ENCODE data around the gene SPTB.

DNA sequence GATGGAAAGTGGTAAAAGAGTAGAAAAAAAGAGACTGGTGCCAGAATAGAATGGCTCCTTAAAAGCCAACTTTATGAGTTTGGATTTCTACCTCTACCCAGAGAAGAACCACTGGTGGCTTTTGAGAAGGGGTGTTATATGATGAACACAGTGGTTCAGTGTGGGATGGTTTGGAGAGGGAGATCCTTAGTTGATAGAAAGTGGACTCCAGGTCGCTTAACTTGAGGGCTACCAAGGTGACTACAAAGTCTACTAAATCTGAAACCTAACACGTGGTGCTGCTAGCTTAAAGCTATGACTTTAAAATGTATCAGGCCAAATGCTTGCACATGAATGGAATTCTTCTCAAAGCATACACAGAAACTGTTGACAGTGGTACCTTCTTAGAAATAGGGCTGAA, 8.4 kb downstream of the SPTB start:
- TF ChIP-seq, protein P1, sequence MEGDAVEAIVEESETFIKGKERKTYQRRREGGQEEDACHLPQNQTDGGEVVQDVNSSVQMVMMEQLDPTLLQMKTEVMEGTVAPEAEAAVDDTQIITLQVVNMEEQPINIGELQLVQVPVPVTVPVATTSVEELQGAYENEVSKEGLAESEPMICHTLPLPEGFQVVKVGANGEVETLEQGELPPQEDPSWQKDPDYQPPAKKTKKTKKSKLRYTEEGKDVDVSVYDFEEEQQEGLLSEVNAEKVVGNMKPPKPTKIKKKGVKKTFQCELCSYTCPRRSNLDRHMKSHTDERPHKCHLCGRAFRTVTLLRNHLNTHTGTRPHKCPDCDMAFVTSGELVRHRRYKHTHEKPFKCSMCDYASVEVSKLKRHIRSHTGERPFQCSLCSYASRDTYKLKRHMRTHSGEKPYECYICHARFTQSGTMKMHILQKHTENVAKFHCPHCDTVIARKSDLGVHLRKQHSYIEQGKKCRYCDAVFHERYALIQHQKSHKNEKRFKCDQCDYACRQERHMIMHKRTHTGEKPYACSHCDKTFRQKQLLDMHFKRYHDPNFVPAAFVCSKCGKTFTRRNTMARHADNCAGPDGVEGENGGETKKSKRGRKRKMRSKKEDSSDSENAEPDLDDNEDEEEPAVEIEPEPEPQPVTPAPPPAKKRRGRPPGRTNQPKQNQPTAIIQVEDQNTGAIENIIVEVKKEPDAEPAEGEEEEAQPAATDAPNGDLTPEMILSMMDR (IDR thresholded peaks at IDR 0.05), result no peak
- no peak for TF ChIP-seq POLR2A (IDR thresholded peaks at IDR 0.05)
- no peak for TF ChIP-seq POLR2AphosphoS5 (IDR thresholded peaks at IDR 0.05; ENCODE audit: insufficient read depth in 1 of 2, low read depth in 1 of 2)
